Suprapubic skin (tissue), 4 donors: Measurements from ENCODE around the gene PNKP. TPM values are rescaled to one million over a fixed set of nuclear protein-coding genes. Genes with fewer than 3 reads are reported as not detected.
A peak's percentile ranks its signal among the peaks of the same experiment; 100 is the strongest.

Experiments
- DNase-seq, 2 donors: peaks; one replicate each; pipeline ENCODE4 v3.0.0-alpha.2; 2019; ENCODE audit warnings: low spot score in 2 of 2
- H3K27ac ChIP-seq: fragments of 200-600 bp; sonication (generic); one replicate; pipeline ENCODE4 v1.5.1; 2019
- H3K27me3 ChIP-seq: fragments of 200-600 bp; sonication (generic); one replicate; pipeline ENCODE4 v1.5.1; 2019
- H3K36me3 ChIP-seq: fragments of 200-600 bp; sonication (generic); one replicate; pipeline ENCODE4 v1.5.1; 2019
- H3K4me1 ChIP-seq: fragments of 200-600 bp; sonication (generic); one replicate; pipeline ENCODE4 v1.5.1; 2019
- H3K4me3 ChIP-seq: fragments of 200-600 bp; sonication (generic); one replicate; pipeline ENCODE4 v1.5.1; 2019; ENCODE audit warnings: mild to moderate bottlenecking
- H3K9me3 ChIP-seq: fragments of 200-600 bp; sonication (generic); one replicate; pipeline ENCODE4 v1.5.1; 2019
- EP300 ChIP-seq: sonication (generic); formaldehyde crosslinking; IDR thresholded peaks from one replicate; pipeline ENCODE4 v1.6.1; 2017; ENCODE audit warnings: antibody characterized with exemption
- POLR2A ChIP-seq, 2 donors: fragments of 450-650 bp; IDR thresholded peaks; one replicate each; pipeline ENCODE4 v1.6.1; 2017; ENCODE audit warnings: antibody characterized with exemption in 2 of 2, mild to moderate bottlenecking in 2 of 2, moderate library complexity in 2 of 2
- POLR2AphosphoS5 ChIP-seq, 3 donors: sonication (generic); formaldehyde crosslinking; IDR thresholded peaks; one replicate each; pipeline ENCODE4 v1.6.1; 2017; ENCODE audit warnings: antibody characterized with exemption in 3 of 3
- WGBS: methylation state at CpG from one replicate; pipeline ENCODE4 v1.1.5; 2018; 5-methylcytosine and 5-hydroxymethylcytosine counted together
- total RNA-seq, 4 donors: library from RNA; depleted of rRNA; stranded (reverse); fragments of >200 nt; gene quantifications; one replicate each; pipeline ENCODE4 v1.1.0, GENCODE V29; 2016
- TF ChIP-seq, protein P1 (sequence below), 2 donors: fragments of 200-600 bp in 1 of 2; fragments of 450-650 bp in 1 of 2; sonication (generic) in 1 of 2; IDR thresholded peaks; one replicate each; pipeline ENCODE4 v1.5.1; 2016 to 2019; ENCODE audit warnings: antibody characterized with exemption in 2 of 2, mild to moderate bottlenecking in 1 of 2, moderate library complexity in 1 of 2

PNKP gene
- total RNA-seq, 4 donors from 2014 or later, result 26.0 to 53.3 (median 40.5) TPM

GRCh38 chr19:49863254-49863934 lies 4.0 kb downstream of the PNKP start:
- Histone ChIP-seq H3K36me3 (peaks cover 54% of the 10 kb centered on the region), H3K9me3 (no peaks in the 10 kb centered on the region), H3K4me1 (peaks cover 46% of the 10 kb centered on the region), H3K4me3 (no peak overlapping the region), H3K27me3 (no peaks in the 10 kb centered on the region), H3K27ac (no peak overlapping the region)
- DNase-seq, result peak in 1 of 2 donors; percentile 64
- TF ChIP-seq, protein P1, sequence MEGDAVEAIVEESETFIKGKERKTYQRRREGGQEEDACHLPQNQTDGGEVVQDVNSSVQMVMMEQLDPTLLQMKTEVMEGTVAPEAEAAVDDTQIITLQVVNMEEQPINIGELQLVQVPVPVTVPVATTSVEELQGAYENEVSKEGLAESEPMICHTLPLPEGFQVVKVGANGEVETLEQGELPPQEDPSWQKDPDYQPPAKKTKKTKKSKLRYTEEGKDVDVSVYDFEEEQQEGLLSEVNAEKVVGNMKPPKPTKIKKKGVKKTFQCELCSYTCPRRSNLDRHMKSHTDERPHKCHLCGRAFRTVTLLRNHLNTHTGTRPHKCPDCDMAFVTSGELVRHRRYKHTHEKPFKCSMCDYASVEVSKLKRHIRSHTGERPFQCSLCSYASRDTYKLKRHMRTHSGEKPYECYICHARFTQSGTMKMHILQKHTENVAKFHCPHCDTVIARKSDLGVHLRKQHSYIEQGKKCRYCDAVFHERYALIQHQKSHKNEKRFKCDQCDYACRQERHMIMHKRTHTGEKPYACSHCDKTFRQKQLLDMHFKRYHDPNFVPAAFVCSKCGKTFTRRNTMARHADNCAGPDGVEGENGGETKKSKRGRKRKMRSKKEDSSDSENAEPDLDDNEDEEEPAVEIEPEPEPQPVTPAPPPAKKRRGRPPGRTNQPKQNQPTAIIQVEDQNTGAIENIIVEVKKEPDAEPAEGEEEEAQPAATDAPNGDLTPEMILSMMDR (IDR thresholded peaks at IDR 0.05), result no peak
- TF ChIP-seq EP300 (no peak), POLR2AphosphoS5 (IDR thresholded peaks at IDR 0.05) (no peak), POLR2A (IDR thresholded peaks at IDR 0.05) (no peak)
- 92% methylated on average over 21 of the region's 24 CpGs for WGBS

DNA sequence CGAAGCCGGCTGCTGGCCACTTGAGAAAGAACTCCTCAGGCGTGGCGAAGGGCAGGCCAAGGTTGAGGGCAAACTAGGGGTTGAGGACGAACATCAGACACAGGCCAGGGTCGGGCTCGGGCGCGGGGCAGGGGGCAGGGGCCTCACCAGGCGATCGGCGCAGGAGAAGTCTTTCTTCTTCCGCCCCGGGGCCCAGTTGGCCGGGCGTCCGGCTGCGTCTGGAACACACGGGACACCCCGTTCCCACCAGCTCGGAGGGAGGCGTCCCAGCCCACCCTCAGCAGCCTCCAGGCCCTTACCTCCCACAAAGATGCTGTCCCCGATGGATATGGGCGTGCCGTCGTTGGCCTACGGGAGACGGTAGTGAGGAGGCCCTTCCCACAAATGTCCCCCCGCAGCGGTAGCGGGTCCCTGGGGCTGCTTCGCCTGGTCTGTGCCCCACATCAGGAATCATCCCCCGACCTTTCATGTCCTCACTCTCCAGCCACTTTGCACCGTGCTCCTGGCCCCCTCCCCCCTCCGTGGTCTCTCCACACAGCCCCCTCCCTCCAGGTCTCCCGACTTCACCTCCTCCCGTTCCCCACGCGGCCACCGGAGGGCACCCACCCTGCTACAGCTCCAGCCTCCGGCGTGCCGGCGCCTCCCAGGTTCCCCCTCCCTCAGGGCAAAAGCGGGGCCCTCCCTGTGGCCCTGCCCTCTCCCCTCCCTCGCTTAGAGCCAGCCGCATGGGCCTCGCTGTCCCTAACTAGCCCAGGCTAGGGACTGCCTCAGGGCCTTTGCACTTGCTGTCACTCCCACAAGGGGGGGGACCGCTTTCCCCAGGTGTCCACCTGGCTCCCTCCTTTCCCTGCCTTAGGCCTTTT lies 4.8 kb downstream of the PNKP start:
- Histone ChIP-seq H3K36me3 (peaks cover 61% of the 10 kb centered on the region), H3K4me1 (peaks cover 38% of the 10 kb centered on the region)
- peak in 1 of 2 donors; percentile 68 for DNase-seq

GRCh38 chr19:49861541-49862378 lies 5.6 kb downstream of the PNKP start:
- Histone ChIP-seq H3K36me3 (peaks cover 70% of the 10 kb centered on the region), H3K4me1 (peaks cover 34% of the 10 kb centered on the region), H3K27ac (peak overlapping the region; percentile 73), H3K9me3 (no peaks in the 10 kb centered on the region), H3K27me3 (no peaks in the 10 kb centered on the region), H3K4me3 (no peak overlapping the region)
- DNase-seq, result peak in 1 of 2 donors; percentile 70
- TF ChIP-seq, protein P1 (IDR thresholded peaks at IDR 0.05), result no peak
- TF ChIP-seq POLR2AphosphoS5 (IDR thresholded peaks at IDR 0.05) (no peak), EP300 (no peak), POLR2A (IDR thresholded peaks at IDR 0.05) (no peak)
- WGBS, result 77% methylated on average over 33 of the region's 60 CpGs

More for the DNA sequence above, 4.8 kb downstream of the PNKP start:
- Histone ChIP-seq H3K4me3 (no peak overlapping the region), H3K9me3 (no peaks in the 10 kb centered on the region), H3K27me3 (no peaks in the 10 kb centered on the region), H3K27ac (no peak overlapping the region)
- TF ChIP-seq, protein P1 (IDR thresholded peaks at IDR 0.05), result no peak
- TF ChIP-seq POLR2AphosphoS5 (IDR thresholded peaks at IDR 0.05) (no peak), POLR2A (IDR thresholded peaks at IDR 0.05) (no peak), EP300 (no peak)
- WGBS, result 83% methylated on average over 38 of the region's 49 CpGs

DNA sequence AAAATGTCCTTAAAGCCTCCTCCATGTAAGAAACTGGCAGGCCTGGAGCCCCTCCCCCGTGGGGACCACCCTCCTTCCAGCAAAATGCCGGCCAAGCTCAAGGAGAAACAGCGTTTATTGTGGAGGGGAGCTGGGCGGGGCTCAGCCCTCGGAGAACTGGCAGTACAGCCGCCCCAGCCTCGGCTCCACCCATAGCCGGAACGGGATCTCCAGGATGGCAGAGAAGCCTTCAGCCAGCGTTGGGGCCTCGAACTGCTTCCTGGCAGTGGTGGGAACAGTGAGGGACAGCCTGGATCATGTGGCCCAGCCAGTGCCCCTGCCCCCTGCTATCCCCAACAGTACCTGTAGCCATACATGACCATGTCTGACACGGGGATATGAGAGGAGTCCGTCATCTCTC lies 6.3 kb downstream of the PNKP start:
- H3K4me1 ChIP-seq, result peaks cover 28% of the 10 kb centered on the region
- H3K36me3 ChIP-seq, result peaks cover 77% of the 10 kb centered on the region
- H3K4me3 ChIP-seq, result peak overlapping the region; percentile 28
- H3K27ac ChIP-seq, result peak overlapping the region; percentile 73
- no peaks in the 10 kb centered on the region for H3K27me3 ChIP-seq
- WGBS, result no CpG with 5 or more reads among the region's 13 CpGs
- H3K9me3 ChIP-seq, result no peaks in the 10 kb centered on the region
- DNase-seq, result peak; percentile 77 to 90
- TF ChIP-seq POLR2AphosphoS5 (IDR thresholded peaks at IDR 0.05) (no peak), EP300 (no peak), POLR2A (IDR thresholded peaks at IDR 0.05) (no peak)
- TF ChIP-seq, protein P1 (IDR thresholded peaks at IDR 0.05), result no peak
